CD1c-positive myeloid dendritic cell (primary cell): Measurements from ENCODE around the gene LHFPL6.

Experiments
- DNase-seq: peaks from one replicate; pipeline ENCODE4 v3.0.0-alpha.2; 2016; ENCODE audit errors: extremely low spot score

LHFPL6 gene

GRCh38 chr13:39385154-39385553 is 217.8 kb downstream of the LHFPL6 start:
- no peak for DNase-seq

- no peak for DNase-seq
These were observed 221.5 kb downstream of the LHFPL6 start for GRCh38 chr13:39381456-39381855.

- DNase-seq = no peak
These were observed 223.0 kb downstream of the LHFPL6 start for GRCh38 chr13:39379667-39380655.

GRCh38 chr13:39379118-39379517 is 223.9 kb downstream of the LHFPL6 start:
- no peak for DNase-seq

GRCh38 chr13:39378306-39378705 is 224.7 kb downstream of the LHFPL6 start:
- no peak for DNase-seq

- no peak for DNase-seq
These were observed 225.3 kb downstream of the LHFPL6 start for GRCh38 chr13:39377699-39378098.

GRCh38 chr13:39376076-39376475 is 226.9 kb downstream of the LHFPL6 start:
- DNase-seq = no peak

GRCh38 chr13:39375601-39376000 is 227.4 kb downstream of the LHFPL6 start:
- no peak for DNase-seq

- no peak for DNase-seq
These were observed 228.2 kb downstream of the LHFPL6 start for GRCh38 chr13:39374741-39375189.

- DNase-seq = no peak
These were observed 229.8 kb downstream of the LHFPL6 start for GRCh38 chr13:39373145-39373544.

GRCh38 chr13:39371706-39372105 is 231.3 kb downstream of the LHFPL6 start:
- DNase-seq = no peak

GRCh38 chr13:39370554-39370953 is 232.4 kb downstream of the LHFPL6 start:
- DNase-seq = no peak

GRCh38 chr13:39370048-39370447 is 232.9 kb downstream of the LHFPL6 start:
- DNase-seq = no peak

GRCh38 chr13:39369161-39369890 is 233.7 kb downstream of the LHFPL6 start:
- DNase-seq = no peak

GRCh38 chr13:39365879-39366278 is 237.1 kb downstream of the LHFPL6 start:
- DNase-seq = no peak

- DNase-seq = no peak
These were observed 238.0 kb downstream of the LHFPL6 start for GRCh38 chr13:39364947-39365468.

GRCh38 chr13:39363382-39363772 is 239.6 kb downstream of the LHFPL6 start:
- DNase-seq = no peak

GRCh38 chr13:39362652-39363381 is 240.2 kb downstream of the LHFPL6 start:
- DNase-seq = no peak

- DNase-seq = no peak
These were observed 249.0 kb downstream of the LHFPL6 start for GRCh38 chr13:39353988-39354387.

- no peak for DNase-seq
These were observed 252.5 kb downstream of the LHFPL6 start for GRCh38 chr13:39350461-39350881.

- no peak for DNase-seq
These were observed 253.5 kb downstream of the LHFPL6 start for GRCh38 chr13:39349391-39349960.
